Measurements from ENCODE around the gene EN2.
"Not testable (repeated sequence)": the region's sequence is repeated elsewhere in the genome, so short reads cannot be mapped to it uniquely, and the experiment has no call there.

EN2 gene

GRCh38 chr7:155426543-155427410 is 31.2 kb upstream of the EN2 start:
- no peak for DNase-seq

- no peak for DNase-seq
Measured at GRCh38 chr7:155427411-155428038, 30.4 kb upstream of the EN2 start.

- no peak for DNase-seq
Measured at GRCh38 chr7:155428171-155428834, 29.6 kb upstream of the EN2 start.

GRCh38 chr7:155429651-155430050 is 28.3 kb upstream of the EN2 start:
- DNase-seq = no peak

GRCh38 chr7:155430606-155431005 is 27.3 kb upstream of the EN2 start:
- no peak for DNase-seq

GRCh38 chr7:155431231-155431630 is 26.7 kb upstream of the EN2 start:
- DNase-seq = no peak

- DNase-seq = no peak
Measured at GRCh38 chr7:155431711-155432110, 26.2 kb upstream of the EN2 start.

GRCh38 chr7:155435110-155435509 is 22.8 kb upstream of the EN2 start:
- DNase-seq = no peak

- no peak for DNase-seq
Measured at GRCh38 chr7:155437836-155438235, 20.1 kb upstream of the EN2 start.

- no peak for DNase-seq
Measured at GRCh38 chr7:155438777-155439176, 19.2 kb upstream of the EN2 start.

GRCh38 chr7:155439311-155440017 is 18.5 kb upstream of the EN2 start:
- no peak for DNase-seq

GRCh38 chr7:155440018-155440410 is 17.9 kb upstream of the EN2 start:
- no peak for DNase-seq

- DNase-seq = no peak
Measured at GRCh38 chr7:155441856-155442255, 16.1 kb upstream of the EN2 start.

GRCh38 chr7:155444746-155445145 is 13.2 kb upstream of the EN2 start:
- DNase-seq = no peak

- not testable (repeated sequence) for DNase-seq
Measured at GRCh38 chr7:155445606-155446005, 12.3 kb upstream of the EN2 start.

GRCh38 chr7:155447603-155448002 is 10.3 kb upstream of the EN2 start:
- DNase-seq = no peak

- no peak for DNase-seq
Measured at GRCh38 chr7:155448632-155449007, 9.3 kb upstream of the EN2 start.

- no peak for DNase-seq
Measured at GRCh38 chr7:155449008-155449868, 8.7 kb upstream of the EN2 start.

GRCh38 chr7:155449869-155450557 is 7.9 kb upstream of the EN2 start:
- DNase-seq = no peak

GRCh38 chr7:155450558-155450969 is 7.4 kb upstream of the EN2 start:
- DNase-seq = no peak

GRCh38 chr7:155450970-155451801 is 6.7 kb upstream of the EN2 start:
- DNase-seq = no peak
